ENCODE results near the gene TMEM217. TPM values are rescaled to one million over a fixed set of nuclear protein-coding genes. Genes with fewer than 3 reads are reported as not detected.

TMEM217 gene
- total and polyA plus RNA-seq, 4 donors: 0.50 to 2.7 (median 1.4) TPM

DNA sequence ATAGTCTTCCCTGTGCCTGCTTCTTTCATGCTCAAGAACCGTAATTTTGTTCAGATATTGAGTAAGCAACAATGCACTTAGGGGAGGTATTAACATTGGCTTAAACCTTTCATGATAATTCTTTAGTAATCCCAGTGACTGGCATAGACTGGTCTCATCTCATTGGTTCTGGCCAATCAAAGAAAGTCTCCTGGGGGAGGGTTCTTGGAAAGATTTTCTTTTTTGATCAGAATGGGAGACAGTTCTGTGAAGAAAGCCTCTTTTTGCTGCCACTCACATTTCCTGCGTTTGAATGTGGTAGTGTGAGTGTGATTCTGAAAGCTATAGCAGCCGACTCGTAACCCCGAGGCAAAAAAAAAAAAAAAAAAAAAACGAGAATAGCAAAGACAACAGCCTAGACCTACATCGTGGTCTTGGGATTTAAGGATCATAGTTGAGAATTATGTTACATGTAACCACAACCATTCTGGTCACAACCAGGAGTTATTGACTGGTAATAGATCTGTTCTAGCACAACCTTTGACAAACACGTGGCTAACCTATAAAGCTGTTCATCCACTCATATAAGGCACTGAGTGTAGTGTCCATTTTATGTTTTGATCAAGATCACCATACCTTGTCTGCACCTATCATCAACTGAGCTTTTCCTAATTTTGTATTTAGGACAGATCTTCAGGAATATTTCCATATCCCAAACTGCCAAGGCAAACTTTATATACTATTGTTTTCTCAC, 15.1 kb upstream of the TMEM217 start:
- WGBS, 2 donors: 82 to 83% methylated on average over 8 of the region's 8 CpGs
- Histone ChIP-seq H3K27ac (ENCODE audit: low read depth in 1 of 2, low read length in 2 of 2) (no peak overlapping the region), H3K9me3 (ENCODE audit: control insufficient read depth, low read length) (no peaks in the 10 kb centered on the region), H3K4me3 (ENCODE audit: low read length in 2 of 2) (no peak overlapping the region), H3K4me1 (ENCODE audit: control insufficient read depth in 1 of 2, insufficient read depth in 2 of 2, low read length in 2 of 2) (peaks cover under 1 to 3% of the 10 kb centered on the region in 2 donors), H3K36me3 (ENCODE audit: control insufficient read depth in 1 of 2, insufficient read depth in 2 of 2, low read length in 1 of 2) (peaks cover 0 to 8% of the 10 kb centered on the region in 2 donors), H3K27me3 (ENCODE audit: control insufficient read depth in 1 of 2, insufficient read depth in 2 of 2, low read length in 1 of 2) (no peaks in the 10 kb centered on the region)
- no peak for DNase-seq
- intact Hi-C loops (cut with DNase I): no loop called here
- no peak for ATAC-seq (ENCODE audit: low FRiP score)

DNA sequence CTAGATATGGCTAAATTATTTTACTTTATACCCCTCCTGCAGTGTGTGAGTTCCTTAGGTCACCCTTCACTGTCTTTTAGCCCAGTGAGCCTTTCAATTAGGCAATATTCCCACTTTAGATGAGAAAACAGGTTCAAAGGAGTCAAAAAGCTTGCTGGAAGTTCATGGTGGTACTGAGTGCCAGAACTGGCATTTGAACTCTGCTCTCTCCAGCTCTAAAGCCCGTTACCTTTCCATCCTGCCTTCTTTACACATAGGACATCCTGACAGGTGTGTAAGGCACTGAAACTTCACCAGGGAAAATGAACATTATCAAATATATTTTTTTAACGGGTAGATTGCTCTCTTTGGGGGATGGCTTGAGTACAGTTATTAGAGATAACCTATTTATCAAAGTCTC, 11.2 kb upstream of the TMEM217 start:
- no peak overlapping the region for H3K27ac ChIP-seq (ENCODE audit: low read depth in 1 of 2, low read length in 2 of 2)
- ATAC-seq (ENCODE audit: low FRiP score) (no peak), DNase-seq (no peak)
- H3K4me1 ChIP-seq (ENCODE audit: control insufficient read depth in 1 of 2, insufficient read depth in 2 of 2, low read length in 2 of 2): no peaks in the 10 kb centered on the region
- intact Hi-C loops (cut with DNase I): no loop called here
- H3K27me3 ChIP-seq (ENCODE audit: control insufficient read depth in 1 of 2, insufficient read depth in 2 of 2, low read length in 1 of 2): no peaks in the 10 kb centered on the region
- H3K9me3 ChIP-seq (ENCODE audit: control insufficient read depth, low read length): no peaks in the 10 kb centered on the region
- WGBS, 2 donors: 89 to 90% methylated on average over 2 of the region's 2 CpGs
- H3K36me3 ChIP-seq (ENCODE audit: control insufficient read depth in 1 of 2, insufficient read depth in 2 of 2, low read length in 1 of 2): peaks cover 0 to 5% of the 10 kb centered on the region in 2 donors
- no peak overlapping the region for H3K4me3 ChIP-seq (ENCODE audit: low read length in 2 of 2)

DNA sequence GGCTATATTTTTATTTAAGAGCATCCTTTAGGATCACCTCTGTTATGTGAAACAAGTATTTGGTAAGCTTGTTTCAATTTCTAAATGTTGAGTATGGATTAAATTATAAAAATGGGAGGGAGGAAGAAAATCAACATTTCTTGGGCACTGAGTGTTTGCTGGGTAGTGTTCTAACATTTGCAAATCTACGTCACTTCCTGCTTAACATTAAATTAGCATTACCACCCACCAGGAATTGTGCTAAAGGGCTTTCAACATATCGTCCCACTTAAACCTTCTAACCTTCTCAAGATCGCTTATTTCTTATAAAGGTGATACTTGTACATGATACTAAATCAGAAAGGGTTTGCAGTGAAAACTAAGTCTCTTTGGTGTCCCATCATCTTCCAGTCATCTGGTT, 7.9 kb upstream of the TMEM217 start:
- ATAC-seq (ENCODE audit: low FRiP score): no peak
- 85 to 86% methylated on average over 3 of the region's 3 CpGs for WGBS, 2 donors
- intact Hi-C loops (cut with DNase I): no loop called here

DNA sequence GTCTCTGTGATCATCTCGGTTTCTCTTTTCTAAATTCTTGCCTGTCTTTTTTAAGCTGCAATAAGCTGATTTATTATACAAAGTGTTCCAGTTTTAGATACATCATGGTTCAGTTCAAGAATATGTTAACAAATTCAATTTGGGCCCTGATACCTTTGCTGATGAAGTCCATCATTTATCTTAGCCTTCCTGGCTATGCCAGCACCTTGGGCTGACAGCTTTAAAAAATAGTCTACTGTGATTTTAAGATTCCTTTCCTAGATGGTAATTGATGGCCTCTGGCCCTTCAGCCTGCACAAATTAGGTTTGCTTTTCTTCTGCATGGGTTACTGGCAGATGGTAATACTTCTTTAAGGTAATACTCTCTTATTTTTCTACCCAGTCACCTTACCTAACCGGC, 7.1 kb upstream of the TMEM217 start:
- Histone ChIP-seq H3K27ac (ENCODE audit: low read depth in 1 of 2, low read length in 2 of 2) (no peak overlapping the region), H3K9me3 (ENCODE audit: control insufficient read depth, low read length) (no peaks in the 10 kb centered on the region), H3K4me1 (ENCODE audit: control insufficient read depth in 1 of 2, insufficient read depth in 2 of 2, low read length in 2 of 2) (peaks cover 0 to 6% of the 10 kb centered on the region in 2 donors), H3K36me3 (ENCODE audit: control insufficient read depth in 1 of 2, insufficient read depth in 2 of 2, low read length in 1 of 2) (no peaks in the 10 kb centered on the region), H3K4me3 (ENCODE audit: low read length in 2 of 2) (no peak overlapping the region), H3K27me3 (ENCODE audit: control insufficient read depth in 1 of 2, insufficient read depth in 2 of 2, low read length in 1 of 2) (no peaks in the 10 kb centered on the region)
- ATAC-seq (ENCODE audit: low FRiP score): no peak
- WGBS, 2 donors: 16 to 39% methylated on average over 2 of the region's 2 CpGs
- DNase-seq: no peak
- intact Hi-C loops (cut with DNase I): no loop called here

More for the DNA sequence above, 7.9 kb upstream of the TMEM217 start:
- Histone ChIP-seq H3K27me3 (ENCODE audit: control insufficient read depth in 1 of 2, insufficient read depth in 2 of 2, low read length in 1 of 2) (no peaks in the 10 kb centered on the region), H3K4me1 (ENCODE audit: control insufficient read depth in 1 of 2, insufficient read depth in 2 of 2, low read length in 2 of 2) (peaks cover 0 to 6% of the 10 kb centered on the region in 2 donors), H3K4me3 (ENCODE audit: low read length in 2 of 2) (no peak overlapping the region), H3K27ac (ENCODE audit: low read depth in 1 of 2, low read length in 2 of 2) (no peak overlapping the region), H3K9me3 (ENCODE audit: control insufficient read depth, low read length) (no peaks in the 10 kb centered on the region), H3K36me3 (ENCODE audit: control insufficient read depth in 1 of 2, insufficient read depth in 2 of 2, low read length in 1 of 2) (no peaks in the 10 kb centered on the region)
- no peak for DNase-seq

DNA sequence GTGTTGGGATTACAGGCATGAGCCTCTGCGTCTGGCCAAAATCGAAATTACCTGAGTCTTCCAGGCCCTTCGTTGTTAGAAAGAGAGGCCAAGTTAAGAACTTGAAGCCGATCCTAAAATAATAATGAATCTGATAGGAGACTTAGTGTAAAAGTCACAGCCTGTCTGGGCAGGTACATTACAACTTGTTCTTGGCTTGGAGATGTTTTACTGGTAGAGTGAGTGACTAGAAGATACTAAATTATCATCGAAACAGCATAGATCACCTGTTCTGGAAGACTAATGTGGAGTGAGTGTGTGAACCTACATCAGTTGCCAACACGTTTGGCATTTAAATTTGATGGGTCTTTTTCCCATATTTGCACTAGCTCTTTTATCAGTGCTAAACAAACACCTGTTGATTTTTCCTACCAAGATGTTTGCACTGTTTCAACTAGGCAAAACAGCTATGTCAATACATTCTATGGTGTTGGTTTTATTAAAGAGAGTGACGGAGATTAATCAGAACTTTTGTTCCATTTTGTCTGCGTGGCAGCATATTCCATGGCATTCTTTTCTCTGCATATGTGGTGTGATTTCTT, 4.6 kb upstream of the TMEM217 start:
- DNase-seq: no peak
- Histone ChIP-seq H3K36me3 (ENCODE audit: control insufficient read depth in 1 of 2, insufficient read depth in 2 of 2, low read length in 1 of 2) (no peaks in the 10 kb centered on the region), H3K4me3 (ENCODE audit: low read length in 2 of 2) (no peak overlapping the region), H3K27me3 (ENCODE audit: control insufficient read depth in 1 of 2, insufficient read depth in 2 of 2, low read length in 1 of 2) (no peaks in the 10 kb centered on the region), H3K27ac (ENCODE audit: low read depth in 1 of 2, low read length in 2 of 2) (no peak overlapping the region), H3K4me1 (ENCODE audit: control insufficient read depth in 1 of 2, insufficient read depth in 2 of 2, low read length in 2 of 2) (peaks cover 0 to 6% of the 10 kb centered on the region in 2 donors), H3K9me3 (ENCODE audit: control insufficient read depth, low read length) (no peaks in the 10 kb centered on the region)
- intact Hi-C loops (cut with DNase I): no loop called here
- no peak for ATAC-seq (ENCODE audit: low FRiP score)
- WGBS, 2 donors: 43 to 44% methylated on average over 8 of the region's 8 CpGs

DNA sequence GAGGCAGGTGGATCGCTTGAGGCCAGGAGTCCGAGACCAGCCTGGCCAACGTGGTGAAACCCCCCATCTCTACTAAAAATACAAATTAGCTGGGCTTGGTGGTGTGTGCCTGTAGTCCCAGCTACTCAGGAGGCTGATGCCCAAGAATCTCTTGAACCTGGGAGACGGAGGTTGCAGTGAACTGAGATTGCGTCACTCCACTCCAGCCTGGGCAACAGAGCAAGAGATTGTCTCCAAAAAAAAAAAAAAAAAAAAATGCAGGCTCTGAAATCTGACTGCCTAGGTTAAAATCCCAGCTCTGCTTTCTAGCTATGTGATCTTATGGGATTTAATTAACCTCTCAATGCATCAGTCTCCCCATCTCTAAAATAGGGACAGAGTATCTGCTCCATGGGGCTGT, 3.3 kb upstream of the TMEM217 start:
- WGBS, 2 donors: 81% methylated on average over 5 of the region's 5 CpGs
- Histone ChIP-seq H3K4me1 (ENCODE audit: control insufficient read depth in 1 of 2, insufficient read depth in 2 of 2, low read length in 2 of 2) (peaks cover 0 to 6% of the 10 kb centered on the region in 2 donors), H3K27ac (ENCODE audit: low read depth in 1 of 2, low read length in 2 of 2) (no peak overlapping the region), H3K27me3 (ENCODE audit: control insufficient read depth in 1 of 2, insufficient read depth in 2 of 2, low read length in 1 of 2) (no peaks in the 10 kb centered on the region), H3K36me3 (ENCODE audit: control insufficient read depth in 1 of 2, insufficient read depth in 2 of 2, low read length in 1 of 2) (no peaks in the 10 kb centered on the region), H3K4me3 (ENCODE audit: low read length in 2 of 2) (no peak overlapping the region), H3K9me3 (ENCODE audit: control insufficient read depth, low read length) (no peaks in the 10 kb centered on the region)
- ATAC-seq (ENCODE audit: low FRiP score) (no peak), DNase-seq (no peak)
- intact Hi-C loops (cut with DNase I): no loop called here

DNA sequence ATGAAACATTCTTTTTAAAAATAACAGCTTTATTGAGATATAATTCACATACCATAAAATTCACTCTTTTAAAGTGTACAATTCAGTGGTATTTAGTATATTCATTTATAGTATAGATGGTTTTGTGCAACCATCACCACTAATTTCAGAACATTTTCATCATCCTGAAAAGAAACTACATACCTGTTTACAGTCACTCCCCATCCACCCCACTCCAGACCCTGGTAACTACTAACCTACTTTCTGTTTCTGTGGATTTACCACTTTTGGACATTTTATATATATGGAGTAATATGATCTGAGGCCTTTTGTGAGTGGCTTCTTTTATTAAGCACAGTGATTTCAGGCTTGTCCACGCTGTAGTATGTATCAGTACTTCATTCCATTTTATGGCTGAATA, 2.5 kb upstream of the TMEM217 start:
- Histone ChIP-seq H3K36me3 (ENCODE audit: control insufficient read depth in 1 of 2, insufficient read depth in 2 of 2, low read length in 1 of 2) (no peaks in the 10 kb centered on the region), H3K27me3 (ENCODE audit: control insufficient read depth in 1 of 2, insufficient read depth in 2 of 2, low read length in 1 of 2) (no peaks in the 10 kb centered on the region), H3K4me3 (ENCODE audit: low read length in 2 of 2) (no peak overlapping the region), H3K27ac (ENCODE audit: low read depth in 1 of 2, low read length in 2 of 2) (no peak overlapping the region), H3K9me3 (ENCODE audit: control insufficient read depth, low read length) (no peaks in the 10 kb centered on the region), H3K4me1 (ENCODE audit: control insufficient read depth in 1 of 2, insufficient read depth in 2 of 2, low read length in 2 of 2) (peaks cover 0 to 6% of the 10 kb centered on the region in 2 donors)
- ATAC-seq (ENCODE audit: low FRiP score) (no peak), DNase-seq (no peak)
- intact Hi-C loops (cut with DNase I): no loop called here
- 95% methylated on average over 1 of the region's 1 CpG for WGBS, 2 donors

DNA sequence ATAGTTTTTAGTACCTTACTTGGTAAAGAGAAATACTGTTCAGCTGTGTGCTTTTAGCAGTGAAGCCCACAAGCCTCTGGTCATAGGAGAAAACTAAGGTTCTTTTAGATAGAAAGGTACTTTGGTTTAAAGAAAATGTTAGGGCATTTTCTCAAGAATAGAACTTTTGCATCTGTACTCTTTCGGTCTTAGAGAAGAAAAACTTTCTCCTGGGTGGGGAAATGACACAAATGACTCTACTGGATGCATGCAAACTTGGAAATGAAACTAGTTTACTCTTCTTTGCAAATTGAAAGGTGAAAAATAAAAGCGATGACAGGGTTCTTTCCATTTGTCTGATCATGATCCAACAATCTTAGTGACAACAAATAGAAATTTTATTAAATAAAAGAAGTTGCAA, 2.1 kb upstream of the TMEM217 start:
- ATAC-seq (ENCODE audit: low FRiP score): no peak
- Histone ChIP-seq H3K36me3 (ENCODE audit: control insufficient read depth in 1 of 2, insufficient read depth in 2 of 2, low read length in 1 of 2) (no peaks in the 10 kb centered on the region), H3K27me3 (ENCODE audit: control insufficient read depth in 1 of 2, insufficient read depth in 2 of 2, low read length in 1 of 2) (no peaks in the 10 kb centered on the region), H3K4me3 (ENCODE audit: low read length in 2 of 2) (no peak overlapping the region), H3K9me3 (ENCODE audit: control insufficient read depth, low read length) (no peaks in the 10 kb centered on the region), H3K27ac (ENCODE audit: low read depth in 1 of 2, low read length in 2 of 2) (no peak overlapping the region), H3K4me1 (ENCODE audit: control insufficient read depth in 1 of 2, insufficient read depth in 2 of 2, low read length in 2 of 2) (peaks cover 0 to 6% of the 10 kb centered on the region in 2 donors)
- intact Hi-C loops (cut with DNase I): no loop called here
- DNase-seq: no peak
- 71 to 73% methylated on average over 2 of the region's 2 CpGs for WGBS, 2 donors

DNA sequence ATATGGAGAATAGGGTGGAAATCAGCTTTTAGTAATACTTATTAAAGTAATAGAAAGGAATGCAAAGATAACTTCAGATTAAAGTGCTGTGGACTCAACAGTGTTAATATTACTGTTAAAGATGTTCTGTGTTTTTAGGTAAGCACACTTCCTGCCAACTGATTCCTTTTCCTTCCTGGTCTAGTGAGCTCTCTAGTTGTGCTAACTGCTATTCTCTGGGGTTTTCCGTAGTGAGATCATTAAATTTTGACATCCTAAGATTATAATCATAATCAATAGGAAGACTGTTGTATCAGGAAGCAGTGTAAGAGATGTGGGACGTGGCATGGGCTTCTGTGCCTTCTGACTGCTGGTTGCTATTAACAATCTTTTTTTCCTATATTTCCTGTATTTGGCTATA, 1.2 kb upstream of the TMEM217 start:
- Histone ChIP-seq H3K4me1 (ENCODE audit: control insufficient read depth in 1 of 2, insufficient read depth in 2 of 2, low read length in 2 of 2) (peaks cover 0 to 6% of the 10 kb centered on the region in 2 donors), H3K9me3 (ENCODE audit: control insufficient read depth, low read length) (no peaks in the 10 kb centered on the region), H3K4me3 (ENCODE audit: low read length in 2 of 2) (no peak overlapping the region), H3K36me3 (ENCODE audit: control insufficient read depth in 1 of 2, insufficient read depth in 2 of 2, low read length in 1 of 2) (no peaks in the 10 kb centered on the region), H3K27me3 (ENCODE audit: control insufficient read depth in 1 of 2, insufficient read depth in 2 of 2, low read length in 1 of 2) (no peaks in the 10 kb centered on the region), H3K27ac (ENCODE audit: low read depth in 1 of 2, low read length in 2 of 2) (no peak overlapping the region)
- ATAC-seq (ENCODE audit: low FRiP score): no peak
- WGBS, 2 donors: 31 to 48% methylated on average over 2 of the region's 2 CpGs
- intact Hi-C loops (cut with DNase I): no loop called here
- no peak for DNase-seq

Measured in aorta (tissue), 5 donors.